ENCODE measurements around the gene FAAP100.
A peak's percentile ranks its signal among the peaks of the same experiment; 100 is the strongest.

DNA sequence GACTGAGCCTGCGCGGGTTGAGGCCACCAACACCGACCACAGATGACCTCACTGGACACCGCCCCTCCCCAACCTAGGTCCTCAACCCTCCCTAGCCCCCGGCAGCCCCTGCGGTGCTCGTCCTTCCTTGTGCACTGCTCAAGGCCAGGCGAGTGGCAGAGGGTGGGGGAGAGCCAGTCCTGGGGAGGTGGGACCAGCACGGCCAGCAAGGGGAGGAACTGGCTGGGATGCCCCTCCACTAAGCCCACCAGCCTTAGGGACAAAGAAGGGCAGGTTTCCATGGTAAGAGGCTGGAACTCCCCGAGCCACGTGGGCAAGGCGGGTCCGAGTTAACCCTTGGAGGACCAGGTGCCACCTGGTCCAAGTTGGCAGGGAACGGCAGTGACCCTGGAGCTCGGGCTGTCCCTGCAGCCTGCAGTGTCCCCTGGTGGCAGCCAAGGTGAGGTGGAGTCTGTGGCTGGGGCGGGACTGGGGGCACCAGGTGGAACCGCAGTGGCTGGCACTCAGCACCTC lies 14.8 kb downstream of the FAAP100 start:
- no peak for TF ChIP-seq POLR2A (IDR thresholded peaks at IDR 0.05)
- TF ChIP-seq, protein P1, sequence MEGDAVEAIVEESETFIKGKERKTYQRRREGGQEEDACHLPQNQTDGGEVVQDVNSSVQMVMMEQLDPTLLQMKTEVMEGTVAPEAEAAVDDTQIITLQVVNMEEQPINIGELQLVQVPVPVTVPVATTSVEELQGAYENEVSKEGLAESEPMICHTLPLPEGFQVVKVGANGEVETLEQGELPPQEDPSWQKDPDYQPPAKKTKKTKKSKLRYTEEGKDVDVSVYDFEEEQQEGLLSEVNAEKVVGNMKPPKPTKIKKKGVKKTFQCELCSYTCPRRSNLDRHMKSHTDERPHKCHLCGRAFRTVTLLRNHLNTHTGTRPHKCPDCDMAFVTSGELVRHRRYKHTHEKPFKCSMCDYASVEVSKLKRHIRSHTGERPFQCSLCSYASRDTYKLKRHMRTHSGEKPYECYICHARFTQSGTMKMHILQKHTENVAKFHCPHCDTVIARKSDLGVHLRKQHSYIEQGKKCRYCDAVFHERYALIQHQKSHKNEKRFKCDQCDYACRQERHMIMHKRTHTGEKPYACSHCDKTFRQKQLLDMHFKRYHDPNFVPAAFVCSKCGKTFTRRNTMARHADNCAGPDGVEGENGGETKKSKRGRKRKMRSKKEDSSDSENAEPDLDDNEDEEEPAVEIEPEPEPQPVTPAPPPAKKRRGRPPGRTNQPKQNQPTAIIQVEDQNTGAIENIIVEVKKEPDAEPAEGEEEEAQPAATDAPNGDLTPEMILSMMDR (IDR thresholded peaks at IDR 0.05), result peak; percentile 54 to 92 (median 77)
- no peak for TF ChIP-seq POLR2AphosphoS5 (IDR thresholded peaks at IDR 0.05)
